ENCODE data around the gene TSPYL4. TPM values are rescaled to one million over a fixed set of nuclear protein-coding genes. Genes with fewer than 3 reads are reported as not detected.
"Not testable (repeated sequence)": the region's sequence is repeated elsewhere in the genome, so short reads cannot be mapped to it uniquely, and the experiment has no call there.

The TSPYL4 gene
- total RNA-seq, 4 donors from 2014 or later, result 9.5 to 17.6 (median 15.7) TPM

DNA sequence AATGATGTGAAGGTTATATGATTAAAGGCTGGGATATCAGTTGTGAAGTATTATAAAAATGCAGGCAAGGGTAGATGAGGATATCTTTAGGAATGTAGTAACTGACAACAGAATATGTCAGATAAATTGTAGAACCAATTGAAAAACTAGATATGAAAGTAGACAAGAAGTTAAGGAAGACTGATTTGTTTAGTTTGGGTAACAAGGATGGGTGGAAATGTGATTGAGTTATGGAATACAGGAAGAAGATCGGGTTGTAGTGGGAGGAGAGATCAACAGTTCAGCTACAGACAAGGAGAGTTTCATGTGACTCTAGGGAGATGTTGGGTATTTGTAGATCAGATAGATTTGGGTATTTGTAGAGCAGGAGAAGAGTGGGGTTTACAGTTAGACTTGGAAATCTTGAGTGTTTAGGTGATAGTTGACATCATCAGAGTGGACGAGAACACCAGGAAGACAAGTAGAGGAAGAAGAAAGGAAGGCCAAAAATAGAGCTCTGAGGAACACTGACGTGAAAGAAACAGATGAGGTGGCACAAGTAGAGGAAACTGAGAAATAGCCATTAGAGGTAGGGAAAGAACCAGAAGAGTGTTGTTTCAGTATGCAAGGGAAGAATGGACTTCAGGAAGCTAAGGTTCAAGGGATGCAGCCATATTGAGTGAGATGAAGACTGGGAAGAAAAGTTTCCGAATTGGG, 38.0 kb upstream of the TSPYL4 start:
- no peak overlapping the region for H3K4me3 ChIP-seq (ENCODE audit: low read depth, poor library complexity, severe bottlenecking)
- DNase-seq (ENCODE audit: low spot score in 2 of 2), result no peak
- WGBS, 2 donors, result 86 to 88% methylated on average over 4 of the region's 4 CpGs
- intact Hi-C loops (cut with DNase I; ENCODE audit: low total_unique reads), result no loop called here
- TF ChIP-seq CTCF (IDR thresholded peaks at IDR 0.05) (no peak), POLR2A (IDR thresholded peaks at IDR 0.05) (no peak)

GRCh38 chr6:116290799-116291198, 36.9 kb upstream of the TSPYL4 start:
- WGBS, 2 donors, result 59 to 68% methylated on average over 2 of the region's 2 CpGs

DNA sequence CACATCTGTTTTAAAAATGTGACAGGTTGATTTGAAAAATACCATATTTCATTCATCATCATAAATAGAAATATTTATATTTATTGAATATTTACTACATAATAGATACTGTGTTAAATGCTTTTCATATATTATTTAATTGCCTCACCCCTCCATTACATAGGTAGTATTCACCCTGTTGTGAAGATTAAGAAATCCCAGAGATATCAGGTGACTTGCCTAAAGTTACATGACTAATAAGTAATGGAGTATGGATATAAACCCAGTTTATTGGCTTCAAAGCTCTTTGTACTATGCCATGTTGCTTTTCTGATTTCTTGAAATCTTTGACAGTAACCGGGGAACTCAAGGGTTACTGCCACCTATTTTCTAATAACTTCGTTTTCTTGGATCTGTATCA, 36.0 kb upstream of the TSPYL4 start:
- no peak for DNase-seq (ENCODE audit: low spot score in 2 of 2)
- H3K4me3 ChIP-seq (ENCODE audit: low read depth, poor library complexity, severe bottlenecking), result no peak overlapping the region
- TF ChIP-seq CTCF (IDR thresholded peaks at IDR 0.05) (no peak), POLR2A (IDR thresholded peaks at IDR 0.05) (no peak)
- 83 to 86% methylated on average over 2 of the region's 2 CpGs for WGBS, 2 donors
- intact Hi-C loops (cut with DNase I; ENCODE audit: low total_unique reads), result no loop called here

More at GRCh38 chr6:116290799-116291198, 36.9 kb upstream of the TSPYL4 start:
- intact Hi-C loops (cut with DNase I; ENCODE audit: low total_unique reads), result no loop called here
- DNase-seq (ENCODE audit: low spot score in 2 of 2), result no peak
- H3K4me3 ChIP-seq (ENCODE audit: low read depth, poor library complexity, severe bottlenecking), result no peak overlapping the region
- TF ChIP-seq POLR2A (IDR thresholded peaks at IDR 0.05) (no peak), CTCF (IDR thresholded peaks at IDR 0.05) (no peak)

GRCh38 chr6:116287689-116288282, 33.9 kb upstream of the TSPYL4 start:
- H3K4me3 ChIP-seq (ENCODE audit: low read depth, poor library complexity, severe bottlenecking), result no peak overlapping the region
- DNase-seq (ENCODE audit: low spot score in 2 of 2), result no peak
- WGBS, 2 donors, result 90 to 93% methylated on average over 2 of the region's 2 CpGs
- TF ChIP-seq POLR2A (IDR thresholded peaks at IDR 0.05) (no peak), CTCF (IDR thresholded peaks at IDR 0.05) (peak in 2 of 3 donors; percentile 35 to 47)
- intact Hi-C loops (cut with DNase I; ENCODE audit: low total_unique reads), result no loop called here

GRCh38 chr6:116286773-116287358, 33.0 kb upstream of the TSPYL4 start:
- TF ChIP-seq CTCF (IDR thresholded peaks at IDR 0.05) (no peak), POLR2A (IDR thresholded peaks at IDR 0.05) (no peak)
- 71 to 88% methylated on average over 1 of the region's 1 CpG for WGBS, 2 donors
- intact Hi-C loops (cut with DNase I; ENCODE audit: low total_unique reads), result no loop called here
- H3K4me3 ChIP-seq (ENCODE audit: low read depth, poor library complexity, severe bottlenecking), result no peak overlapping the region
- no peak for DNase-seq (ENCODE audit: low spot score in 2 of 2)

GRCh38 chr6:116284984-116285383, 31.1 kb upstream of the TSPYL4 start:
- DNase-seq (ENCODE audit: low spot score in 2 of 2); intact Hi-C loops (cut with DNase I; ENCODE audit: low total_unique reads); H3K4me3 ChIP-seq (ENCODE audit: low read depth, poor library complexity, severe bottlenecking): not testable (repeated sequence)
- WGBS, 2 donors, result 80 to 95% methylated on average over 4 of the region's 4 CpGs

All from lower leg skin (tissue), 4 donors.